CD4-positive, alpha-beta memory T cell (primary cell): Measurements from ENCODE around the gene UBE4A. TPM values are rescaled to one million over a fixed set of nuclear protein-coding genes. Genes with fewer than 3 reads are reported as not detected.
"Not testable (repeated sequence)": the region's sequence is repeated elsewhere in the genome, so short reads cannot be mapped to it uniquely, and the experiment has no call there.

Experiments
- CTCF ChIA-PET: fragments of 350-600 bp; sonication (Branson Sonifier 250); formaldehyde crosslinking; loops from one replicate; lab custom pipeline; 2021; ENCODE audit warnings: inconsistent platforms; ENCODE audit not compliant: partially characterized antibody; lab: Charles Lee
- POLR2A ChIA-PET: fragments of 350-600 bp; sonication (Branson Sonifier 250); formaldehyde crosslinking; loops from one replicate; lab custom pipeline; 2021; ENCODE audit not compliant: partially characterized antibody; lab: Charles Lee
- DNase-seq, 5 donors: peaks; one replicate each; pipeline versions ENCODE4 v3.0.0 to v3.0.0-alpha.2; 2020 to 2022; ENCODE audit warnings: mixed read lengths in 1 of 5
- H3K27ac ChIP-seq: one replicate; pipeline ENCODE4 v1.7.0; 2013; ENCODE audit warnings: low read depth, low read length
- H3K27me3 ChIP-seq: 2 replicates; pipeline ENCODE4 v1.7.0; 2013; ENCODE audit warnings: mild to moderate bottlenecking, low read length, moderate library complexity; ENCODE audit not compliant: insufficient read depth
- H3K36me3 ChIP-seq: 2 replicates; pipeline ENCODE4 v1.7.0; 2013; ENCODE audit warnings: mild to moderate bottlenecking, low read length, moderate library complexity; ENCODE audit not compliant: insufficient read depth
- H3K4me1 ChIP-seq: 2 replicates; pipeline ENCODE4 v1.7.0; 2013; ENCODE audit warnings: mild to moderate bottlenecking, low read length, moderate library complexity; ENCODE audit not compliant: insufficient read depth
- H3K4me3 ChIP-seq, 2 donors: one replicate each; pipeline ENCODE4 v1.7.0; 2013; ENCODE audit warnings: low read length in 2 of 2, mild to moderate bottlenecking in 1 of 2
- H3K9me3 ChIP-seq, 2 donors: one replicate each; pipeline ENCODE4 v1.7.0; 2013; ENCODE audit warnings: low read length in 2 of 2, control low read depth in 1 of 2; ENCODE audit not compliant: control insufficient read depth in 1 of 2
- H3K27ac Mint-ChIP-seq, 7 donors: one replicate each; pipeline ENCODE4 v1.8.0; 2020 to 2021; ENCODE audit warnings: mixed read lengths in 7 of 7, mild to moderate bottlenecking in 6 of 7, inconsistent platforms in 3 of 7, moderate library complexity in 3 of 7
- H3K27me3 Mint-ChIP-seq, 2 donors: one replicate each; pipeline ENCODE4 v1.8.0; 2020 to 2021; ENCODE audit warnings: mixed read lengths in 2 of 2
- H3K36me3 Mint-ChIP-seq, 2 donors: one replicate each; pipeline ENCODE4 v1.8.0; 2020 to 2021; ENCODE audit warnings: mixed read lengths in 2 of 2, inconsistent platforms in 1 of 2, mild to moderate bottlenecking in 1 of 2
- H3K4me1 Mint-ChIP-seq, 4 donors: one replicate each; pipeline ENCODE4 v1.8.0; 2020 to 2021; ENCODE audit warnings: mixed read lengths in 4 of 4, mild to moderate bottlenecking in 1 of 4
- H3K4me3 Mint-ChIP-seq, 8 donors: one replicate each; pipeline ENCODE4 v1.8.0; 2020 to 2021; ENCODE audit warnings: mixed read lengths in 8 of 8, mild to moderate bottlenecking in 7 of 8, moderate library complexity in 6 of 8, inconsistent platforms in 3 of 8
- H3K9me3 Mint-ChIP-seq, 8 donors: one replicate each; pipeline ENCODE4 v1.8.0; 2020 to 2021; ENCODE audit warnings: mixed read lengths in 8 of 8, mild to moderate bottlenecking in 5 of 8, inconsistent platforms in 3 of 8, moderate library complexity in 1 of 8
- intact Hi-C: fragments of 100-400 bp; cut with micrococcal nuclease; formaldehyde crosslinking; loops from one replicate; pipeline ENCODE4 v1.15.1; 2023
- polyA plus RNA-seq, 2 donors: library from polyadenylated mRNA; unstranded; fragments of 300-500 nt; fragmentation: Illumina TruSeq; gene quantifications; one replicate each; pipeline ENCODE4 v1.2.3, GENCODE V29; 2021
- total RNA-seq, 2 experiments: library from RNA; stranded (reverse); gene quantifications; one replicate each; pipeline ENCODE4 v1.2.3, GENCODE V29; 2021

UBE4A gene
- total and polyA plus RNA-seq, 4 experiments from 2014 or later, result 16.9 to 52.2 (median 37.9) TPM

DNA sequence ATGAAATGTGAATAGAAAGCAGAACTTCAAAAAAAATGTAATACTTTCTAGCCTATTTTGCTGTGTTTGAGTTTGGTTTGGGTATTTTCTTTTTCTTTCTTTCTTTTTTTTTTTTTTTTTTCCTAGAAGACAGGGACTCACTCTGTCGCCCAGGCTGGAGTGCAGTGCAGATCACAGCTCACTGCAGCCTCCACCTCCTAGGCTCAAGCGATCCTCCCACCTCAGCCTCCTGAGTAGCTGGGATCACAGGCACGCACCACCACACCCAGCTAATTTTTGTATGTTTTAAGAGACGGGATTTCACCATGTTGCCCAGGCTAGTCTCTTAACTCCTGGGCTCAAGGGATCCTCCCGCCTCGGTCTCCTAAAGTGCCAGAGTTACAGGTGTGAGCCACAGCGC, 43.2 kb downstream of the UBE4A start:
- not testable (repeated sequence) for DNase-seq, H3K9me3 ChIP-seq, H3K27me3 ChIP-seq, H3K27me3 Mint-ChIP-seq, H3K9me3 Mint-ChIP-seq
- peaks cover 42 to 83% (median 60%) of the 10 kb centered on the region in 4 donors for H3K4me1 Mint-ChIP-seq
- peaks cover 62% of the 10 kb centered on the region for H3K4me1 ChIP-seq
- intact Hi-C loops, result loop anchor here (5.0 kb wide), 1 partner anchor 170 kb away; the partner anchor contains the start of gene ARCN1
- H3K27ac Mint-ChIP-seq, result peak overlapping the region; percentile 85 to 100 (median 99)
- peak overlapping the region; percentile 91 to 99 (median 96) for H3K4me3 Mint-ChIP-seq
- peak overlapping the region; percentile 82 for H3K27ac ChIP-seq
- POLR2A ChIA-PET, result interaction anchor here (8.4 kb wide), 1 partner anchor 34 kb away, joined by 163 read pairs; the partner anchor contains the start of gene KMT2A
- CTCF ChIA-PET, result interaction anchor here (0.8 to 1.8 kb wide), 7 partner anchors 28 to 204 kb away, joined by 3 to 9 read pairs (median 4); no protein-coding TSS in a partner anchor
- peak overlapping the region in 1 of 2 donors; percentile 87 for H3K4me3 ChIP-seq
- H3K36me3 ChIP-seq, result peaks cover 20% of the 10 kb centered on the region
- H3K36me3 Mint-ChIP-seq, result peaks cover 15 to 48% of the 10 kb centered on the region in 2 donors

DNA sequence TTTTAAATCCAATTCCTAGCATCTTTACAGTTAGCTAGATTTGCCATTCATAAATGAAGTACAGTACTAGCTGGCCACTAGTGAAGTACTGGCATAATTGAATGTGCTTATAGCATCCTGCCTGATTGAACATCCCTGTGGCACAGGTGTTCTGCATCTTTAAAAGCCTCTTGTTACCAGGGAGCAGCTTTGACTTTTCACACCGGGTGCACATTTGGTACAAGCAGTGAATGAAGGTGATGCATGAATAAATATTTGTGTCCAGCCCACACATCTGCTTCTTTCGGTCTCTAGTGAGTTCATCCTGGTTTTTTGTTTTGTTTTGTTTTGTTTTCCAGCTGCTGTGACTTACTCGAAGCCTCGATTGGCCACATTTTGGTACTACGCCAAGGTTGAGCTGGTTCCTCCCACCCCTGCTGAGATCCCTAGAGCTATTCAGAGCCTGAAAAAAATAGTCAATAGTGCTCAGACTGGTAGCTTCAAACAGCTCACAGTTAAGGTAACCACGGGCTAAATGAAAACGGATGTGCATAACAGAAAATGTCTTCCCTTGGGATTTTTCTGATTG, 47.3 kb downstream of the UBE4A start:
- peak overlapping the region in 5 of 7 donors; percentile 36 to 59 (median 54) for H3K27ac Mint-ChIP-seq
- peaks cover 31 to 56% (median 42%) of the 10 kb centered on the region in 4 donors for H3K4me1 Mint-ChIP-seq
- Histone ChIP-seq H3K4me1 (peaks cover 36% of the 10 kb centered on the region), H3K27ac (no peak overlapping the region), H3K4me3 (no peak overlapping the region), H3K27me3 (no peaks in the 10 kb centered on the region), H3K9me3 (no peaks in the 10 kb centered on the region), H3K36me3 (peaks cover 40% of the 10 kb centered on the region)
- H3K27me3 Mint-ChIP-seq, result no peaks in the 10 kb centered on the region
- no peak overlapping the region for H3K4me3 Mint-ChIP-seq
- H3K9me3 Mint-ChIP-seq, result no peaks in the 10 kb centered on the region
- DNase-seq, result no peak
- H3K36me3 Mint-ChIP-seq, result peaks cover 36 to 62% of the 10 kb centered on the region in 2 donors
- intact Hi-C loops, result no loop called here
- ChIA-PET POLR2A (interaction anchor here (1.2 to 3.2 kb wide), 3 partner anchors 8 to 29 kb away, joined by 3 to 14 read pairs (median 3); partner anchors contain the start of gene KMT2A), CTCF (no interaction called here)

DNA sequence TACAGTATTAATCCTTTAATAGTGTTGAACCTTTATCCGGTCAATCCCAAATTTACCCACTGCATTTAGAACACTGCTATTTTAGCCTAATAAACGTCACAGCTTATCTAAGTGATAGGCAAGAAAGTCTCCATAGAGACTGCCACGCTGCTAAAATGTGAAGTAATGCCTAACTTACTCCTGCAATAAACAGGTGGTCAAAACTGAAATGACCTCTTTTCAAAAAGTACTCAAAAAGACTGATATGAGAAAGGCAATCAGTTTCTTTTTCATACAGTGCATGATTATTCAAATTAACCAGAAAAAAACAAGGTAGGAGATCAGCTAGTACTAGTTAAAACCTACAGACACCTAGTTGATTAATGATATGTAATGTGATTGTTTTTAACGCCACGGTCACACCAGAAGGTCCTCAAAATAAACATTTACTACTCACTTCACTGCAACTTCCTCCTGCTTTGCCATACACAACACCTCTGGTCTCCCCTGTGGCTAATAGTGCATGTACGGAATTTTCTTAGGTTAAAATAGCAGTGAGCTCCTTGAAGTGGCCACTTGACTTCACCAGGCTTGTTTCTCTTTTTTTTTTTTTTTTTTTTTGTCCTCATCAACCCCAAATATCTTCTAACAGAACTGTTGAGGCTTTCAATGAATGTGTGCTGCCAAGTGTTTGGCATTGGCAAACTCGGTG, 50.8 kb downstream of the UBE4A start:
- Histone ChIP-seq H3K4me1 (peaks cover 5% of the 10 kb centered on the region), H3K27me3 (no peaks in the 10 kb centered on the region), H3K36me3 (peaks cover 33% of the 10 kb centered on the region), H3K9me3 (no peaks in the 10 kb centered on the region), H3K4me3 (no peak overlapping the region), H3K27ac (no peak overlapping the region)
- Mint-ChIP-seq H3K4me3 (no peak overlapping the region), H3K36me3 (peaks cover 32 to 55% of the 10 kb centered on the region in 2 donors), H3K27ac (peak overlapping the region in 2 of 7 donors; percentile 50 to 80), H3K4me1 (peaks cover 14 to 30% (median 19%) of the 10 kb centered on the region in 4 donors), H3K27me3 (no peaks in the 10 kb centered on the region), H3K9me3 (no peaks in the 10 kb centered on the region)
- CTCF ChIA-PET, result interaction anchor here (0.6 kb wide), 1 partner anchor 18 kb away, joined by 3 read pairs; no protein-coding TSS in a partner anchor
- no peak for DNase-seq
- POLR2A ChIA-PET, result interaction anchor here (1.9 kb wide), 1 partner anchor 11 kb away, joined by 4 read pairs; no protein-coding TSS in a partner anchor
- intact Hi-C loops, result no loop called here

DNA sequence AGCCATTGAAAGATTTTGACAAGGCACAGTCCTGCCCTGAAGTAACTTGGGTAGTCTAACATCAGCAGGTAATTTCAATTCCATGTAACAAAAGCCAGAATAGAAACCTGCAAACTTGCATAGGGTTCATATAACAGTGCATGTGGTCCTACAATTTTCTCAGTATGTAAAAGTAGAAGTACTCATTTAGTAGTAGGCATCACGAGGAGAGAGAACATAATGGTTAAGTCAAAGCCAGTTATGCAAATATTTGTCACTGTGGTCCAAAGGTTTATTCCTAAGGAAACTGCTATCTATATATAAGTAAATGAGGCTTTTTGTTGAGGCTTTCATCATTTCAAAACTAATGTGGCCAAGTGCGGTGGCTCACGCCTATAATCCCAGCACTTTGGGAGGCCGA, 52.1 kb downstream of the UBE4A start:
- peaks cover 26 to 43% of the 10 kb centered on the region in 2 donors for H3K36me3 Mint-ChIP-seq
- POLR2A ChIA-PET, result no interaction called here
- H3K9me3 Mint-ChIP-seq, result no peaks in the 10 kb centered on the region
- Histone ChIP-seq H3K4me1 (peaks cover 5% of the 10 kb centered on the region), H3K27ac (no peak overlapping the region), H3K27me3 (no peaks in the 10 kb centered on the region), H3K4me3 (no peak overlapping the region), H3K9me3 (no peaks in the 10 kb centered on the region), H3K36me3 (peaks cover 31% of the 10 kb centered on the region)
- H3K27me3 Mint-ChIP-seq, result no peaks in the 10 kb centered on the region
- intact Hi-C loops, result no loop called here
- H3K27ac Mint-ChIP-seq, result no peak overlapping the region
- CTCF ChIA-PET, result no interaction called here
- peaks cover 9 to 22% (median 11%) of the 10 kb centered on the region in 4 donors for H3K4me1 Mint-ChIP-seq
- no peak for DNase-seq
- H3K4me3 Mint-ChIP-seq, result no peak overlapping the region

DNA sequence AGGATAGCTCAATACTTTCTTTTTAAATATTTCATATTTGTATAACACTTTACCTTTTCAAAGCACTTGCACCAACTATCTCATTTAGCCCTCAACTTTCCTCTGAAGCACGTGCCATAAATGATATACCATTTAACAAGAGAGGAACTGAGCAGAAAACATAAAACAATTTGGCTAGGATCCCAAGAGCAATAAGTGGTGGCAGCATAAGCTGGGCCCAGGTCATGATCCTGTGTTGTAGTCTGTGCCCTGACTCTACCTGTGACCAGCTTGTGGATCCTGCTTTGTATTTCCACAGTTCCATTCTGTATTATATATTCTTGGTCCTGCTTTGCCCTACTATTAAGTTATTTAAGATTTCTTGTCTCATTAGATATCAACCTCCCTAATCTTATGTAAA, 53.5 kb downstream of the UBE4A start:
- Mint-ChIP-seq H3K9me3 (no peaks in the 10 kb centered on the region), H3K27me3 (no peaks in the 10 kb centered on the region), H3K36me3 (peaks cover 20 to 34% of the 10 kb centered on the region in 2 donors), H3K4me3 (no peak overlapping the region), H3K27ac (peak overlapping the region in 3 of 7 donors; percentile 15 to 75 (median 43)), H3K4me1 (peaks cover 5 to 16% (median 8%) of the 10 kb centered on the region in 4 donors)
- Histone ChIP-seq H3K36me3 (peaks cover 20% of the 10 kb centered on the region), H3K27me3 (no peaks in the 10 kb centered on the region), H3K4me3 (no peak overlapping the region), H3K27ac (no peak overlapping the region), H3K9me3 (no peaks in the 10 kb centered on the region), H3K4me1 (peaks cover 5% of the 10 kb centered on the region)
- intact Hi-C loops, result no loop called here
- DNase-seq, result no peak
- ChIA-PET CTCF (interaction anchor here (1.4 to 1.5 kb wide), 2 partner anchors 47 to 122 kb away, joined by 3 to 4 read pairs; no protein-coding TSS in a partner anchor), POLR2A (interaction anchor here (0.8 to 2.1 kb wide), 2 partner anchors 14 to 23 kb away, joined by 3 to 8 read pairs; partner anchors contain the start of gene KMT2A)

DNA sequence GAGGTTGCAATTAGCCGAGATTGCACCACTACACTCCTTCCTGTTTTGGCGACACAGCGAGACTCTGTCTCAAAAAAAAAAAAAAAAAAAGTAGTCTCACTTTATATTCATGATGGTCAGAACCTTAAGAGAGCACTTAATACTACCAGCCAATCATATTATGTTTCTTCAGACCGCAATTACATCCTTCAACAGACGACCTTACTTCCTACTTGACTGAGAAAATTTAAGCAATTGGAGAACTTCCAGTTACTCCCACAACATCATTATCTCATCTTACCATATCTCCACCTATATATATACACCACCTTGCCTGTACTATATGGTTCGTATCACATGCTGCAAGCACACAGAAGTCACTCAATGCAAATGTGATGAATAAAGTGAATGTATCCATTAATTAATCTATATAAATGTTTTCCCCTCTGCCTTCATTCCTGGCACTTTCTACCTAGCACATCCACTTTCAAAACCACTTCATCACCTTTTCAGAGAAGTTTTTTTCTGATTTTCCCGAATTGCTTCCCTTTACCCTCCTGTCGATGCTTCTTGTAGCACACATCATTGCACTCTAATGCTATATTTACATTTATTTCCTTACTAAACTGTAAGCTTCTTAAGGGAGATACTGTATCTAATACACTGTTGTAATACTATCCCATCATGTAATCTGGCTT, 55.8 kb downstream of the UBE4A start:
- CTCF ChIA-PET, result interaction anchor here (0.7 to 1.5 kb wide), 2 partner anchors 61 to 111 kb away, joined by 3 read pairs; no protein-coding TSS in a partner anchor

More for the DNA sequence above, 55.8 kb downstream of the UBE4A start:
- Histone ChIP-seq H3K4me1 (no peaks in the 10 kb centered on the region), H3K27ac (no peak overlapping the region), H3K9me3 (no peaks in the 10 kb centered on the region), H3K4me3 (no peak overlapping the region), H3K27me3 (no peaks in the 10 kb centered on the region), H3K36me3 (peaks cover 5% of the 10 kb centered on the region)
- no peak for DNase-seq
- Mint-ChIP-seq H3K9me3 (no peaks in the 10 kb centered on the region), H3K36me3 (peaks cover 4 to 14% of the 10 kb centered on the region in 2 donors), H3K27me3 (no peaks in the 10 kb centered on the region), H3K27ac (no peak overlapping the region), H3K4me3 (no peak overlapping the region), H3K4me1 (peaks cover 0 to 4% (median under 1%) of the 10 kb centered on the region in 4 donors)
- POLR2A ChIA-PET, result interaction anchor here (1.4 kb wide), 1 partner anchor 21 kb away, joined by 5 read pairs; the partner anchor contains the start of gene KMT2A
- intact Hi-C loops, result no loop called here
